Neural cell (in vitro differentiated cells): Measurements from ENCODE around the gene BICD1. TPM values are rescaled to one million over a fixed set of nuclear protein-coding genes. Genes with fewer than 3 reads are reported as not detected.

Experiments
- H2AFZ ChIP-seq: fragments of 200-600, 300-800 bp; sonication (generic), shearing (Covaris generic); 2 replicates; pipeline ENCODE4 v1.6.0; 2014; ENCODE audit warnings: low read depth, mild to moderate bottlenecking, antibody characterized with exemption, low read length, moderate library complexity
- H3F3A ChIP-seq: fragments of 200-600 bp; shearing (Covaris generic); 2 replicates; pipeline ENCODE4 v1.6.1; 2016; ENCODE audit warnings: mild to moderate bottlenecking, moderate library complexity, mixed read lengths, antibody characterized with exemption, low read length; ENCODE audit not compliant: insufficient read depth, poor library complexity, severe bottlenecking
- H3K27ac ChIP-seq: fragments of 200-600, 300-800 bp; sonication (generic), shearing (Covaris generic); 2 replicates; pipeline ENCODE4 v1.5.1; 2014; ENCODE audit warnings: mild to moderate bottlenecking, low read length, moderate library complexity
- H3K27me3 ChIP-seq: fragments of 300-800, 200-600 bp; sonication (generic), shearing (Covaris generic); 2 replicates; pipeline ENCODE4 v1.6.0; 2014; ENCODE audit warnings: mild to moderate bottlenecking, low read depth, low read length, moderate library complexity; ENCODE audit not compliant: insufficient read depth
- H3K36me3 ChIP-seq: fragments of 300-800, 200-600 bp; sonication (generic), shearing (Covaris generic); 2 replicates; pipeline ENCODE4 v1.5.1; 2014; ENCODE audit warnings: mild to moderate bottlenecking, antibody characterized with exemption, low read length, moderate library complexity; ENCODE audit not compliant: insufficient read depth
- H3K4me2 ChIP-seq: fragments of 300-800, 200-600 bp; sonication (generic), shearing (Covaris generic); 2 replicates; pipeline ENCODE4 v1.6.0; 2014; ENCODE audit warnings: mild to moderate bottlenecking, low read length
- H3K4me3 ChIP-seq: fragments of 300-800, 200-600 bp; sonication (generic), shearing (Covaris generic); 2 replicates; pipeline ENCODE4 v1.5.1; 2014; ENCODE audit warnings: mild to moderate bottlenecking, low read length, moderate library complexity
- H3K79me2 ChIP-seq: fragments of 200-600 bp; shearing (Covaris generic); replicated peaks from 2 replicates; pipeline ENCODE4 v1.6.0; 2014; ENCODE audit warnings: mild to moderate bottlenecking, low read length, moderate library complexity; ENCODE audit not compliant: insufficient read depth
- H3K9ac ChIP-seq: fragments of 300-800, 200-600 bp; sonication (generic), shearing (Covaris generic); 2 replicates; pipeline ENCODE4 v1.6.1; 2016; ENCODE audit warnings: mild to moderate bottlenecking, low read length, mixed read lengths
- H3K9me2 ChIP-seq: fragments of 200-600 bp; shearing (Covaris generic); 2 replicates; pipeline ENCODE4 v1.6.1; 2016; ENCODE audit warnings: mild to moderate bottlenecking, low read length, mixed read lengths; ENCODE audit not compliant: insufficient read depth
- H3K9me3 ChIP-seq: fragments of 200-600, 300-800 bp; sonication (generic), shearing (Covaris generic); 2 replicates; pipeline ENCODE4 v1.6.1; 2016; ENCODE audit warnings: mild to moderate bottlenecking, mixed run types, low read length, moderate library complexity, mixed read lengths
- H4K20me1 ChIP-seq: fragments of 200-600 bp; shearing (Covaris generic); 2 replicates; pipeline ENCODE4 v1.6.1; 2016; ENCODE audit warnings: mild to moderate bottlenecking, mixed run types; ENCODE audit not compliant: insufficient read depth
- CTCF ChIP-seq: fragments of 450-650 bp; IDR thresholded peaks from 2 replicates; pipeline ENCODE4 v1.5.1; 2014; ENCODE audit warnings: antibody characterized with exemption, mild to moderate bottlenecking, moderate library complexity; ENCODE audit not compliant: poor library complexity, severe bottlenecking
- EP300 ChIP-seq: fragments of 450-650 bp; conservative IDR thresholded peaks from 2 replicates; pipeline ENCODE4 v1.6.1; 2014; ENCODE audit warnings: antibody characterized with exemption, mild to moderate bottlenecking, moderate library complexity; ENCODE audit not compliant: poor library complexity, severe bottlenecking
- EZH2 ChIP-seq: fragments of 200-600, 300-800 bp; shearing (Covaris generic), sonication (generic); IDR thresholded peaks from 2 replicates; pipeline ENCODE4 v1.6.1; 2014; ENCODE audit warnings: antibody characterized with exemption, low read length, borderline replicate concordance, mild to moderate bottlenecking; ENCODE audit not compliant: insufficient read depth, poor library complexity, severe bottlenecking
- MXI1 ChIP-seq: fragments of 450-650 bp; conservative IDR thresholded peaks from 2 replicates; pipeline ENCODE4 v1.6.1; 2014; ENCODE audit warnings: antibody characterized with exemption, mild to moderate bottlenecking; ENCODE audit not compliant: poor library complexity, severe bottlenecking
- POLR2AphosphoS5 ChIP-seq: IDR thresholded peaks from 2 replicates; pipeline ENCODE4 v1.6.1; 2012
- RAD21 ChIP-seq: fragments of 450-650 bp; conservative IDR thresholded peaks from 2 replicates; pipeline ENCODE4 v1.6.1; 2014; ENCODE audit warnings: antibody characterized with exemption, mild to moderate bottlenecking, moderate library complexity
- REST ChIP-seq: IDR thresholded peaks from 2 replicates; pipeline ENCODE4 v1.6.1; 2012; ENCODE audit warnings: borderline replicate concordance
- SMC3 ChIP-seq: fragments of 450-650 bp; conservative IDR thresholded peaks from 2 replicates; pipeline ENCODE4 v1.6.1; 2014; ENCODE audit warnings: antibody characterized with exemption, mild to moderate bottlenecking, moderate library complexity; ENCODE audit not compliant: poor library complexity
- TAF1 ChIP-seq: IDR thresholded peaks from 2 replicates; pipeline ENCODE4 v1.6.1; 2012; ENCODE audit warnings: low read depth
- polyA plus RNA-seq: library from polyadenylated mRNA; depleted of rRNA; stranded (reverse); fragments of >200 nt; gene quantifications from 2 replicates; pipeline ENCODE4 v1.2.3, GENCODE V29; 2014

BICD1 gene
- polyA plus RNA-seq, 1 donor from 2014 or later, result 41.1 TPM

GRCh38 chr12:32418903-32419519 is 312.4 kb downstream of the BICD1 start:
- no peak for TF ChIP-seq POLR2AphosphoS5
- TF ChIP-seq RAD21, result no peak
- TF ChIP-seq MXI1, result no peak
- no peak for TF ChIP-seq EP300
- TF ChIP-seq CTCF, result no peak
- no peak for TF ChIP-seq EZH2
- no peak for TF ChIP-seq REST
- no peak for TF ChIP-seq TAF1
- Histone ChIP-seq H3K9ac (no peak overlapping the region), H3K4me3 (no peak overlapping the region), H2AFZ (no peak overlapping the region), H3K79me2 (no peaks in the 10 kb centered on the region), H3F3A (no peaks in the 10 kb centered on the region), H3K9me3 (no peaks in the 10 kb centered on the region), H4K20me1 (no peaks in the 10 kb centered on the region), H3K27ac (no peak overlapping the region), H3K27me3 (no peaks in the 10 kb centered on the region), H3K4me2 (no peak overlapping the region), H3K36me3 (no peaks in the 10 kb centered on the region), H3K9me2 (no peaks in the 10 kb centered on the region)

- Histone ChIP-seq H3K27me3 (no peaks in the 10 kb centered on the region), H3K36me3 (no peaks in the 10 kb centered on the region), H3F3A (no peaks in the 10 kb centered on the region), H3K27ac (no peak overlapping the region), H3K79me2 (no peaks in the 10 kb centered on the region), H3K4me2 (no peak overlapping the region), H3K4me3 (no peak overlapping the region), H4K20me1 (no peaks in the 10 kb centered on the region), H2AFZ (no peak overlapping the region), H3K9ac (no peak overlapping the region), H3K9me3 (no peaks in the 10 kb centered on the region), H3K9me2 (no peaks in the 10 kb centered on the region)
- TF ChIP-seq MXI1 (no peak), RAD21 (no peak), EP300 (no peak), EZH2 (no peak), CTCF (no peak), REST (no peak), POLR2AphosphoS5 (no peak), SMC3 (no peak), TAF1 (no peak)
Observed at GRCh38 chr12:32419520-32419960, 312.9 kb downstream of the BICD1 start.
